AG09309 (cell line): Measurements from ENCODE around the gene CNNM3.

Experiments
- DNase-seq: peaks from one replicate; pipeline ENCODE4 v3.0.0-alpha.2; 2010; ENCODE audit warnings: low read depth
- H3K4me3 ChIP-seq: 2 replicates; pipeline ENCODE4 v1.5.1; 2011; ENCODE audit warnings: mild to moderate bottlenecking, low read depth, low read length, moderate library complexity; ENCODE audit not compliant: control insufficient read depth
- CTCF ChIP-seq: IDR thresholded peaks from 2 replicates; pipeline ENCODE4 v1.5.1; 2011; ENCODE audit warnings: mild to moderate bottlenecking, low read depth, low read length, inconsistent platforms; ENCODE audit not compliant: insufficient read depth, control insufficient read depth; ENCODE audit errors: missing control alignments

Gene CNNM3

GRCh38 chr2:96876269-96877041 is 60.4 kb downstream of the CNNM3 start:
- DNase-seq = no peak
- TF ChIP-seq CTCF = no peak
- H3K4me3 ChIP-seq = no peak overlapping the region

GRCh38 chr2:96877042-96877451 is 61.0 kb downstream of the CNNM3 start:
- no peak for DNase-seq
- TF ChIP-seq CTCF = no peak
- no peak overlapping the region for H3K4me3 ChIP-seq

- H3K4me3 ChIP-seq = no peak overlapping the region
- no peak for DNase-seq
- TF ChIP-seq CTCF = no peak
Observed at GRCh38 chr2:96877631-96878092, 61.6 kb downstream of the CNNM3 start.

- no peak for TF ChIP-seq CTCF
- no peak for DNase-seq
- H3K4me3 ChIP-seq = no peak overlapping the region
Observed at GRCh38 chr2:96878171-96878570, 62.1 kb downstream of the CNNM3 start.

GRCh38 chr2:96878796-96879544 is 62.9 kb downstream of the CNNM3 start:
- H3K4me3 ChIP-seq = no peak overlapping the region
- no peak for TF ChIP-seq CTCF
- DNase-seq = no peak

GRCh38 chr2:96879545-96880040 is 63.5 kb downstream of the CNNM3 start:
- DNase-seq = no peak
- TF ChIP-seq CTCF = no peak
- H3K4me3 ChIP-seq = no peak overlapping the region
